Body of pancreas (tissue), 4 donors: ENCODE measurements around the gene CD109.
A peak's percentile ranks its signal among the peaks of the same experiment; 100 is the strongest.

Source experiments
- CTCF ChIP-seq, 7 experiments: fragments of 450-650 bp in 4 of 7; fragments of 200-600 bp in 3 of 7; sonication (generic) in 3 of 7; IDR thresholded peaks; one replicate each; pipeline ENCODE4 v1.5.1; 2016 to 2019; ENCODE audit warnings: antibody characterized with exemption in 7 of 7
- POLR2A ChIP-seq, 3 donors: fragments of 450-650 bp; IDR thresholded peaks; one replicate each; pipeline ENCODE4 v1.6.1; 2016; ENCODE audit warnings: antibody characterized with exemption in 3 of 3, mild to moderate bottlenecking in 2 of 3

- TF ChIP-seq CTCF (IDR thresholded peaks at IDR 0.05) (peak; percentile 64 to 81 (median 76)), POLR2A (IDR thresholded peaks at IDR 0.05) (no peak)
These were observed 20.4 kb upstream of the CD109 start for GRCh38 chr6:73675466-73676098.
